Right hindlimb (tissue), 1 donor: ENCODE results near the gene TMEM221.
A peak's percentile ranks its signal among the peaks of the same experiment; 100 is the strongest.

Experiments used
- DNase-seq: peaks from one replicate; pipeline ENCODE4 v3.0.0-alpha.2; 2018

The TMEM221 gene

DNA sequence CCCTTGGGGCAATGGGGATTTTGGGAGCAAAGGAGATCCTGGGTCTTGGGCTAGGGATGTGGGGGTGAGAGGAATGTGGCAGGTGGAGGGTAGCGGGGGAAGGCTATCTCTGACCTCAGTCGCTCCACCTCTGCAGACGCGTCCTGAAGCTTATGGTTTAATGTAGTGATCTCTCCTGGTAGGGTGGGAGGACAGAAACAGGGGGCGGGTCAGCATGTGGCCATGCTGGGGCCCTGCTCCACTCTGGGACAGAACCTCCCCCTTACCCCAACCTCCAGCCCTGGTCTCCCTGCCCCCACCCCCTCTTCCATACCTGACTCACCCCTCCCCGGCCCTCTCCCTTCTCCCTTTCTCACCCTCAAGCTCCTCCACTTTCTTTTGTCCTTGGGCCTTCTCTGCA lies 44.5 kb downstream of the TMEM221 start:
- DNase-seq, result no peak

DNA sequence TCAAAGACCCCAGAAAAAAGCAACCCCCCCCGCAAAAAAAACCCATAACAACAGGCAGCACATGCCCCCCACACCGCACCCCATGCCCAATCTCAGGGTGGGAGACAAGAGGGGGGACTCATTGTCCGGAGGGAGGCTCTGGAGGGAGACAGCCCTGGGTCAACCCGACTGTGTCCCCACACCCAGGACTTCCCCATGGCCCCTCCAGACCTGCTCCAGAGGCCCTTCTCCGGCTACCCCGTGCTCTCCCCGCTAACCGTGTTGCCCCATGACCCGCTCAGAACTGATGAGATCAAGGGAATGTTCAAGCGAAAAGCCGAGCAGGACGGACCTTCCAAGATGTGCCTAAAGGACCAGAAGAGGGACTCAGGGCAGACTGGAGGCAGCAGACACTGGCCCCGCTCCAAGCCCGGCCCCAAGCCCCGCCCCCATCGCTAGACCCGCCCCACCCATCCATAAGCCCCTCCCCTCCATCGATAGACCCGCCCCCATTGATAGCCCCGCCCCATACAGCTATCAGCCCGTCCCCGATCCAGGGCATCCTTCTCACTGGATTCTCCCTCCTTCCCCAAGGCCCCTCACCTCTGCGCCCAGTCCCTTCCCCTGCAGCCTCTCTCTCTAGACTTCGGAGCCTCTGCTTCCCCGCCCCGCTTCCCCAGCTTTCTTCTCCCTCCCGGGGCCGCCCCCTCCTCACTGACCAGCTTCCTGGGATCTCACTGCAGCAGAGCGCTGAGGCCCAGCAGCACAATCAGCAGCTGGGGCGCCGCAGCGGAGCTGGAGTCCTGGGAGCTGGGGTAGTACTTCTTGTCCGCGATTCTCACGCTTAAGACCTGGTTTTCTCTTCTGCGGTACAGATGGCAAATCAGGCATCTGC lies 45.2 kb downstream of the TMEM221 start:
- DNase-seq, result no peak

DNA sequence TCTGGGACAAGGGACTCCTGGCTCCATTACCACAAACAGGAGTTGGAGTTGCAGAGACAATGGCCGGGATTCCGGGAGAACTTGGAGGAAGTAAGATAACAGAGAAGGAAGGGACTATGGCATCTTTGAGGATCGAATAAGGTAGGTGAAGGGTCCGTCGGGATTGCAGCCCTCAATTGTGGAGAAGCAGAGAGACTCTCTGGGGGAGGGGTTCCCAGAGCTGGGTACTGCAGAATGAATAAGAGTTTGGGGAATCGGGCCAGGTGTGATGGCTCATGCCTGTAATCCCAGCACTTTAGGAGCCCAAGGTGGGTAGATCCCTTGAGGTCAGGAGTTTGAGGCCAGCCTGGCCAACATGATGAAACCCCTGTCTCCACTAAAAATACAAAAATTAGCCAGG lies 46.8 kb downstream of the TMEM221 start:
- no peak for DNase-seq

DNA sequence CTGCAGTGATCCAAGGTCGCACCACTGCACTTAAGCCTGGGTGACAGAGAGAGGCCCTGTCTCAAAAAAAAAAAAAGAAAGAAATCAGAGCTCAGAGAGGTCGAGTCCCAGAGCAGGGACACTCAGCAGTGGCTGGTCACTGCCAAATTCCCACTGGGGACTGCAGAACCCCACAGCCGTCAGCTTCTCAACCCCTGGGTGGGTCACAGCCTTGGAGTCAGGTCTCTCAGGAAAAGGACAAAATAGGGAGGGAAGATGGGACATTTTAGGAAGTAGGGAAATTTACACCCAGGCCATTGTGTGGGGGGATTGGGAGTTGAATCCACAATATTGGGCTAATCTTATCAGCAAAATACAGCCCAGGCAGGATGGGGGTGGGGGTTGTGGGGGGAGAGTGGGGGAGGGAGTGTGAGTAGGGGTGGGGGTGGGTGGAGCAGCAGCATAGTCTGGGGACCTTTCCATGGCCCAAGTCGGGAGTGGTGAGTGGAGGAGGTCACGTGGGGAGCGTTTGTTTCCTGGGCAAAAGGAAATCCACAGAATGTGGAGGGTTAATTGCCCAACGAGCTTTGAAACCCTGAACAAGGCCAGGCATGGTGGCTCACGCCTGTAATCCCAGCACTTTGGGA lies 49.5 kb downstream of the TMEM221 start:
- DNase-seq, result no peak

DNA sequence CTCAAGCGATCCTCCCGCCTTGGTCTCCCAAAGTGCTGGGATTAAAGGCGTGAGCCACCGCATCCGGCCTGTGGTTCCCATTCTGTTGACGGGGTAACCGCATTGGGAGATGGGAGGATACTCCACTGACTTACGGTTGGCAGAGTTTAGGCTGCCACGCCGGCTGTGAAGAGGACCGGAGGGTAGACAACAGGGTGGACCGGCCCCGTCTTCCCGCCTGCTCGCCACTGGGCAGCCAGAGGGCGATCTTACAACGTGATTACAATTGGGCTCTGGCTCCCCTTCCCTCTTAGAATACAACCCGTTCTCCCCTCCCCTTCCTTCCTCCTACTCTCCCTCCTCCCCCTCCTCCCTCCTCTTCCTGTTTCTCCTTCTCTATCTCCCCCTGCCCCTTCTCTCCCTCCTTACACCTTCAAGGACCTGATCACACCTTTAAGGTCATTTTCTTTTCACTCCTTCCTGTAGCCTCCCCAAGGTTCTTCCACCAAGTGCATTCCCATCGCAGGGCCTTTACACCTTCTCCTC lies 53.5 kb downstream of the TMEM221 start:
- peak; percentile 51 for DNase-seq

DNA sequence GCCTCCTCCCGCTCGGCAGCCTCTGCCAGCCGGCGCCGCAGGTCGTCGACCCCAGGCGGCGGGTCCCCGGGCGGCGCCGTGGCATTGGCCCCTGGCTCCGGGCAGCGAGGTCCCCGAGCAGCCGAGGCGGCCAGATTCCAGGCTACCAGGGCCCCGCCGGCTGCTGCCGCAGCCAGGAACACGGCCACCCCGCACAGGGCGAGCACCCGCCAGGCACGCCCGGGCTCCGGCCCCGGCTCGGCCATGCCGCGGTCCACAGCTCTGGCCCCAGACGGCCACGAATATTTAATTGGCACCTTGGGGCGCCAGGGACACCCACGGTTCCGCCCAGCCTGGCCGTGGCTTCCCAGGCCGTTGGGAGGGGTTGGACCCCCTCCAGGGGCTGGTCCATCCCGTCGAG lies 54.6 kb downstream of the TMEM221 start, which contains the start of gene CCDC194:
Gene CCDC194, minus strand, starts transcription at position 283 of the 400 bp plus-strand sequence. Its CDS starts 38 bp downstream, at position 245.
- DNase-seq, result peak; percentile 30

DNA sequence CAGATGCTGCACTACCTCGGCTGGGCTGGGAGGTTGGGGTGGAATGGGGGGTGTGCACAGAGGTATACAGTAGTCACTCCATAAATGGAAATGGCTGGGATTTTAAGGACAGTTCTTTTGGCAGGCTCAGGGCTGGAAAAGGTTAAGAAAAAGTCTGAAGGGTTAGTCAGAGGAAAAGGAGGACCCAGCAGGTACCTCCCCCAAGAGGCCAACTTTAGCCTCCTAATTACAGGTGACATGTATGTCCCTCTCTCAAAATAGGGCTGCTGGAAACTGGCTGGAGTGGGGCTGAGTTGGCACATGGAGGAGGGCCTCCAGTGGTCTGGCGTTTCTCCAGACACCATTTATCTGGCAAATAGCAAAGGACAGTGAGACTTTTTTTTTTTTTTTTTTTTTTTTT lies 55.5 kb downstream of the TMEM221 start:
- peak; percentile 36 for DNase-seq

DNA sequence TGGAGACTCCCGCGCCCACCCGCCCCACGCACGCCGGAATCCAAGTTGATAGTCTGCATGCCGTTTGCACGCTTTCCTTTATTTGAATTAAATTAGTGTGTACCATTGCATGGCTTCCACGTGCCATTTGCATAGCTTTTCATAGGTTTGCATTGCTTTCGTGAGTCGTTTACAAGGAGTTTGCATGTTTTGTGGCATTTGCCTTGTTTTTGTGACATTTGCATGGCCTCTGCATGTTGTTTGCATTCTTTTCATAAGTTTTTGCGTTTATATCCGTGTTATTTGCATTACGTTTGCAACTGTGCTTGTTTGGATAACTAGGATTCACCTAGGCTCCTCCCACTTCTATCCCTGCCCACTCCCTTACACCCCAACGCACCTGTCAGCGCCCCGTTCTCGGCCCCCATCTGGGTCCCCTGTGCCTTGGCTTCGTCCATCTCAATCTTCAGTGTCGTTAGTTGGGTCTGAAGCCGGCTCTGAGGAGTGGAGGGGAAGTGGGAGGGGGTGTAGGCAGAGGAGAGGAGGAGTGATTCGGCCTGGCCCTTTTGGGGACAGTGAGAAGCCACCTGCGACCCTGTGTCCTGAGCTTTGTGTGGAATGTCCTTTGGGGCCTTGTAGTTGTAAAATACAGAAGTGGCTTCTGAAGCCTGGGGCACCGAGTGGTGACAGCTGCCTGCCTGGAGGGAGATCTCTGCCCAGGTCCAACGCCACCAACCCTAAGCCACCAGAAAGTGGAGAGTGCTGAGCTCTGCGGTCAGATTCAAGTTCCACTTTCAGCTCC lies 56.9 kb downstream of the TMEM221 start:
- DNase-seq, result no peak

DNA sequence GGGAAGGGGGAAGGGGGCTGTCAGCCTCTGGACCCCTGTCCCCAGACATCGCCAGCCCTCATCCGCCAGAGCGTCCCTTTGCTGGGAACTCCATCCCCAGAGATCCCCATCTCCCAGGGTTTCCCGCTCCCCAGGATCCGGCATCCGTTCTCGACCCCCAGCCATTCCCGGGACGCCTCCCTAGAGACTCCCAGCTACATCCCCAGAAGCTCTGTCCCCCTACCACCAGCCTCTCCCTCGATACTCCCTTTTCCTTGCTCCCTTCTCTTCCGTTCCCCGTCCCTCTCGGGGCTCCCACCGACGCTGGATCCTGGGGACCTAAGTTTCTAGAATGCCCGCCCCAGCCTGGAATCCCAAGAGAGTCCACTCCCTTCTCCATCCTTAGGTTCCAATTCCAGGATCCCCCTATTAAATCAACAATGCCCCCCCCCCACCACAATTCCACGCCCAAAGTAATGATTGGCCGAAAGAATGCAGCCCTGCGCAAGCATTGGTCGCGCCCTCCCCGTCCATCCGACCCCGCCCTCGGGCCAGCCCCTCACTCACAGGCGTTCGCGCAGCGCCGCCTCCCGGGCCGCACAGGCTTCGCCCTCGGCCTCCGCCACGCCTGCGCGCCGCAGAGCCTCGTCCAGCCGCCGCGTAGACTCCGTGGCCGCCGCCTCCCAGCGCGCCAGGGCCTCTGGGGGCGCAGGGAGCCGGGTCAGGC lies 57.6 kb downstream of the TMEM221 start:
- DNase-seq, result peak; percentile 95

DNA sequence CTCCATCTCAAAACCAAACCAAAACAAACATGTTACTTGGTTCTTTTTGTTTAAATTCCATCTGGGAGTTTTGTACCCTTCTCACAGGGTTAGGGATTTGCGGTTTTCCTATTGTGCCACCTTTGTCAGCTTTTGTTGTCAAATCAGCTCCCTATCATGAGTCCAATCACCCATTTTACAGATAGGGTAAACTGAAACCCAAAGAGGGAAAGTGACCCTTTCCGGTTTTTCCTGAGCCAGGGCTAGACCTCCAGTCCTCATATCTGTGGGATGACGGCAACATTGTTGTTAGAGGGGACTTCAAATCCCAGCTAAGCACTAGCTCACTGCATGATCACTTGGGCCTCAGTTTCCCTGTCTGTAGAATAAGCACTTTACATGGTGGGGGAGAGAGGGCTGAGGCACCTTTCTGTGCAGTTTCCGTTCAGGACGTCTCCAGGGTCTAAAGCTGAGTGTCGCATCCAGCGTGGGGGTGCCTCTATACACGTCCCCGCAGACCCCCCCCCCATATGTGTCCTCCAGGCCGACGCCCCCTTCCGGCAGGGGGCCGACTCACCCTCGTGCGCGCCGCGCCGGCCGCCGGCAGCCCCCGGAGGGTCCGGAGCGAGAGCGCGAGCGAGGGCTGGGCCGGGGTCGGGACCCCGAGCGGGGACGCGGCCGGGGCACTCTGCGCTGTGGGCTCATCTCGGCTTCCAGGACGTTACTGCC lies 58.4 kb downstream of the TMEM221 start:
- DNase-seq, result no peak

DNA sequence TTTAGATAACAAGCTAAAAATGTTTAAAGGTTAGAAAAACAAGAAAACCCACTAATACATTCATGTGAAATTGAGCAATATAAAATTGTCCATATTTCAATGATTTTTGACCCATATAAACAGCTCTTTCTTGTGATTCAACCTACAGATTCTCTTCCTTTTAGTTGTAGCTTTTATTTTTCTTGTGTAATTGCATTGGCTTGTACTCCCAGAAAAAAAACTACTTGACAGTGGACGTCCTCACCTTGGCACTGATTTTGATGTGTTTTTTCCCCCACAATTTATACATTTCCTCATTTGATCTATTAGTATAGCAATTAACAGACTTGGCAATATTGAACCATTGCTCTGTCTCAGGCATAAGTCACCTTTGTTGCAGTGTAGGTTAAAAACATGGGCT lies 59.2 kb downstream of the TMEM221 start:
- no peak for DNase-seq

DNA sequence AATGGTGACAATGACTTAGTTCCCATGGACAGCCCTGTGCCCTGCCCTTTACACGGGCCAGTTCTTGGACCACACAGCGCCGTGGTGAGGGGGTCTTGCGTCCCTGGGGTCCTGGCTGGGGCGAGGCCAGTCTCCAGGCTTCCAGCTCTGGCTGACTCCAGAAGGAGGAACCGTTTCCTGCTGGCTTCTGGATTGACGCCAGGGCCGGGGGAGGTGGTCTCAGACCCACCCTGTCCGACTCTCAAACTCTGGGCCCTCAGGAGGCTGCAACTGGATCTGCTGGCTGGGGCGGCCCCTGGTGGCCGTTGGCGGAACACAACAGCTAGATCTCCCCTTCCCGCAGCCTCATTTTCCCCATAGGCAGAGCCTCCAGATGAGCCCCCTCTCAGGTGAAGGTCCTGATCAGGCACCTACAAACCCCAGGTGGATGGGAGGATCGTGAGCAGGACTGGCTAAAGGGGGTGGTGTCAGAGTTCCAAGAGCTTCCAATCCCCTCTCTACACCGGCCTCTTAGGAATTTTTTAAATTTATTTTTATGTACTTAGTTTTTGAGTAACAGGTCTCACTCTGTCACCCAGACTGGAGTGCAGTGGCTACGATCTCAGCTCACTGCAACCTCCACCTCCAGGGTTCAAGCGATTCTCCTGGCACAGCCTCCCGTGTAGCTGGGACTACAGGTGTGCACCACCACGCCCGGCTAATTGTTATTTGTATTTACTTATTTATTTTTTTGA lies 62.4 kb downstream of the TMEM221 start:
- peak; percentile 84 for DNase-seq
